ENCODE measurements around the gene CC2D2A.

- TF ChIP-seq CTCF (conservative IDR thresholded peaks at IDR 0.05; ENCODE audit: low read length) (peak; percentile 98), EZH2phosphoT487 (IDR thresholded peaks at IDR 0.05; ENCODE audit: borderline replicate concordance, low read depth, low read length) (no peak)
Observed at GRCh38 chr4:15649914-15650545, 180.3 kb downstream of the CC2D2A start.
